Right lung (tissue), 5 donors: ENCODE measurements around the gene KLF6. TPM values are rescaled to one million over a fixed set of nuclear protein-coding genes. Genes with fewer than 3 reads are reported as not detected.

Source experiments
- DNase-seq, 2 donors: peaks; one replicate each; pipeline ENCODE4 v3.0.0-alpha.2; 2013
- polyA plus RNA-seq, 5 donors: library from polyadenylated mRNA; unstranded; fragments of 120-200 nt; gene quantifications; one replicate each; pipeline versions ENCODE4 v1.2.1 to v1.2.3, GENCODE V29; 2013; ENCODE audit warnings: inconsistent platforms in 1 of 5, low replicate concordance in 1 of 5; ENCODE audit not compliant: insufficient read length in 5 of 5, insufficient read depth in 1 of 5

The KLF6 gene
- polyA plus RNA-seq, 5 donors, result 68.0 to 112 (median 92.3) TPM

DNA sequence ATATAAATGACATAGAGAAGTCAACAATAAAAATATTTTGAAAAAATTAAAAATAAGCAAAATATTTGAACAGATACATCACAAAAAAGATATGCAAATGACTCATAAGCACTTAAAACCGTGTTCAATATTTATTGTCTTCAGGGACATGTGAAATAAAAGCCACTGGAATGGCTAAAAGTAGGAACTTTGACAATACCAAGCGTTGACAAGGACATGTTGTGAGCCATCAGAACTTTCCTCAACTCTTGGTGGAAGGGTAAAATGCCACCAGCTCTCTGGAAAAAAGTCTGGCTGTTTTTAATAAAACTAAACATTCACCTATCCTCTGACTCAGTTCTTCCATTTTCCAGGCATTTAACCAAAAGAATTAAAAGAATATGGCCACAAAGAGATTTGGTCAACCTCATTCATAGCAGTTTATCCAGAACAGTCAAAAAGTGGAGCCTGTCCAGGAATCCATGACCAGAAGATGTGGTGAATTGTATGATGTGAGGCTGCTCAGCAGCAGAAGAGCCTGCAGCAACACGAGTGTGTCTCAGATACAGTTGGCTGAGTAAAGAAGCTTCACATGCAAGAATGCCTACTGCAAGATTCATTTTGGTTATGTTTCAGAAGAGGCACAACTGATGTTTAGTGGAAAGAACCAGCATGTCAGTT is 7.1 kb upstream of the KLF6 start:
- no peak for DNase-seq

DNA sequence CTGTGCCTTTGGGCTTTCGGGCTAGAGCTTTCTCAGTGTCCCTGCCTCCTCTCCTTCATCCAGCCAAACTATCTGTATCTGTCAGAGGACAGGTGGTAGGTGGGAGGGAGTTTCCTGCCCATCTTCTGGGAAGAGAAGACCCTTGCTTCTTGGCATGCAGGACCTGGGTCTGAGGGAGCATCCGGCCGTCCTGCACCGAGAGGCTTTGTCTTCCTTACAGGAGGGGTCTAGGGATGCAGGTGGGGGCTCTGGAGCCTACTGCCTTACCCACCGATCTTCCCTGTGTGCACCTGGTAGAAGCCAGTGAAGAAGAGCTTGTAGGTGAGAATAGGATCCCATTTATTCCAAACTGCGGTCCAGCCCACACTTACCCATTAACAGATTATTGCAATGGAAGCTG is 5.8 kb upstream of the KLF6 start:
- no peak for DNase-seq

DNA sequence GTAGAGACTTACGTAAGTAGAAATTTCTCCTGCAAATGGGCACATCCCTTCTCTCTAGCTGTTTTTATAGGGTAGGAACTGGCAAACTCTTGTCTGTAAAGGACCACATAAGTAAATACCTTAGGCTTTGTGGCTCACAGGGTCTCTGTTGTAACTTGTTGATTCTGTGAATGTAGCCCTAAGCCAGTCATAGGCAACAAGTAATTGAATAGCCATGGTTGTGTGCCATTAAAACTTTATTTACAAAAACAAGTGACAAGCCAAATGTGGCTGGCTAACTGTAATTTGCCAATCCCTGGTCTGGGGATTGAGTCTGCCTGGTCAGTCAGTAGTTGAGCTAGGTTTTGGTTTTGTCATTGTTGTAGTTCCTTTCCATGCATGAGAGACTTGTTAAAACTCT is 5.3 kb upstream of the KLF6 start:
- no peak for DNase-seq

DNA sequence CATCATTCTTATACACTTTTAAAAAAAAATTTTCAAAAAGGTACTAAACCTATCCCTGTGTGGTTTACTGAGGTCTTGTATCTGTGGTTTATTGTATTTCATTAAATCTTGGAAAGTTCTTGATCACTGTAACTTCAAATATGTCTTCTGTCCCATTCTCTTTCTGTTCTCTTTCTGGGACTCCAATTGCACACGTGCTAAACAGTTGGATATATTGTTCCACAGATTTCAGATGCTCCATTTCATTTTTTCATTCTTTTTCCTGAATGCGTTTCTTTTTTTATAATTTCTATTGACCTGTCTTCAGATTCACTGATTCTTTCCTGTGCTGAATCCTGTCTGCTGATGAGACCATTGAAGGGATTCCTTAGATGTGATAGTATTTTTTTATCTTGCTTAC is 4.6 kb upstream of the KLF6 start:
- DNase-seq, result no peak

DNA sequence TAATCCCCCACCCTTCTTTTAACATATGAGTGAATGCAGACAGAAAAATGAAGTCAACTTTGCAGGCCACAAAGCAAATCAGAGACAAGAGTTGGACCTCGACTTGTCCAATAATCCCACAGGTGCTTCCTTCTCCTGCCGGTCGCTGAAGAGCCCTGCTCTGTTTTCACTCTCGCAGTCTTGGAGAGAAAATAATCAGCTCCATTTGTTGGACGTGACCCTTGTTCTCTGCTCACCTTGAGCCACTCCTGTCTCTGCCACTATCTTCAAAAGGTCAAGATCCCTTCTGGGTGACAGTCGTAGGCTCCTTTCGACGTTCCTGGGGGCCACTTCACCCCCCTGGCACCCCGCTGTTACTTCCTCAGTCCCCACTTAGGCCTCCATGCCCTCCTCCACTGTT is 2.8 kb upstream of the KLF6 start:
- no peak for DNase-seq

DNA sequence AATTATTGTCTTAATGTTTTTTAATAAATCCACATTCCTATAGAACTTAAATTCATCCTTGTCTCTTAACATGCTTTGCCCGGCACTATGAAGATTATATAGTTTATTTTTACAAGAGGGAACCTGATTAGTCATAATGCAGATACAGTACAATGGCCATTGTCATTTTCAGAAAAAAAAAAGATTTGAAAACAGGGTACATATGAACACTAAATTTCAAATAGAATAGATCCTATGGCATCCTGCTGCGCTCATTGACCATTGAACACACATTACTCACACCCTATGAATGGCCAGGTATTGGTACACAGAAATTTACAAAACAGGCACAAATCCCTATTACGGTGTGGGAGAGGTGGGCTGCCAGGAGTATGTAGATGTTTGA is 2.0 kb upstream of the KLF6 start:
- no peak for DNase-seq

DNA sequence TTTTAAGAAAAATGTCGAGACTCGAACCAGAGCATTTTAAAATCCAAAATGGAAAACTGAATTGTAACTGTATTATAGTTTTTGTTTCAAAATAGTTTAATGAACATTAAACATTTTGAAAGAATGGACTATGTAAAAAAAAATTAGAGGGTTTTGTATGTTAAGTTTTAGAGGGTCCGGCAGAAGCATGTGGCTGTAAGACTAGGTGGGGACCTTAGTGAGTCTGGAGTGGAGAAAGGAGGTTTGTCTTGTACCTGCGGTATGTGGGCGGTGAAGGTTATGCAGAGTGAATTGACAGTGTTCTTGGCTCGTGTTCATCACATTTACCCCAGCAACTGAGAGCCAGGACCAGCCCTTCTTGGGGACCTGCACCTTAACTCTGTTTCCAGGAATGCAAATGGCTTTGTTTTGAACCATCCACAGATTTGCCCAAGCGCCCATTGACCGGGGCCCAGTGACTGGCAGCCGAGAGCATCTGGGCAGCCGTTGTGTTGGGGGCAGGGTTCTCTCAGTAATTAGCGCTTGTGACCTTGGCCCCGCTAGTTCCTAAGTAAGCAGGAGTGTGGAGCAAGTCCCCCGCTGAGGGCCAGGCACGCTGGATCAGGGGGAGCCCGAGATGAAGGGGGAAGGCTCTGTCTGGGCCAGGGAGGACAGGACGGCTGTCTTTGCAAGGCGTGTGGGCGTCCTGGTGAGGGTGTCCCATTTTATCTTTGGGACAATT is 1.4 kb upstream of the KLF6 start:
- DNase-seq, result peak in 1 of 2 donors; percentile 31

DNA sequence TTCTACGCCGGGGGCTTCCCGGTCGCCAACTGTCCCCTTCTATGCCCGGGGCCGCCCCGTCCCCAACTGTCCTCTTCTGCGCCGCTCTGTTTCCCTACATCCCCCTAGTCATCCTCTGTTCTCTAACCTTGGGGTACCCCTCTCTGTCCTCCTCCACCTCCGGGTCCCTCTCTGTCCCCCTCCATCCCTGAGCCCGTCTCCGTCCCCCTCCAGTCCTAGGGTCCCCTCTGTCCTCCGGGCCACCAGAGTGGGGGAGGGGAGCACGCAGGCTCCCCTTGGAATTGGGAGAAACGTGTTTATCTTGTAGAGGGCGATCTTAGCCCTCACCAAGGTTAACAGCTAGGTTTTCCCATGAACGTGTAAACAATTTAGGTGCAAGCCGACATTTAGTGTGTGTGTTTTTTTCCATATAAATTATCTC is 852 bp upstream of the KLF6 start:
- DNase-seq, result peak; percentile 70 to 72

DNA sequence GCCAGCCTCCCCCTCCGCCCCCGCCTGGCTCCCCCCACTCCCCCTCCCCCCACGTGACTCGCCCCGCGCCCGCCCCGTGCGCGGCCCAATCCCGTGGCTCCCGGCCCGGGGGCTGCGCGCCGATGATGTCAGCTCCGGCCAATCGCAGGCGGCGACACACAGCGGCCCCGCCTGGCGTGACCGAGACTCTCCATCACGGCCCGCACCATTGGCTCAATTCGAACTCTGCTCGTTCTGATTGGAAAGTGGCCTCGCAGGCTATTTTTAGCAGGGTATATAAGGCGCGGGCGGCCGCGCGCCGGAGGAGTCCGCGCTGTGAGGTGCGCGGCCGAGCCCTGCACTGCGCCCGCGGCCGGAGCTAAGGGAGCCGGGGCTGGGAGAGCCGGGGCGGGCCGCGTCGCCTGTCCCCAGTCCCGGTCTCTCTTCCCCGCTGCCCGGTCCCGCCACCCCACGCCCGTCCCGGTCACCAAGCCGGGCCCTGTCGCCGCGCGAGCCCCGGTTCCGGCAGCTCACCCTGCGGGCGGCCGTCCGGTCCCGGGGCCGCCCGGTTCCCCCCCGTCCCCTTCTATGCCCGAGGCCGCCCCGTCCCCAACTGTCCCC is 342 bp upstream of the KLF6 start:
- peak; percentile 100 for DNase-seq

DNA sequence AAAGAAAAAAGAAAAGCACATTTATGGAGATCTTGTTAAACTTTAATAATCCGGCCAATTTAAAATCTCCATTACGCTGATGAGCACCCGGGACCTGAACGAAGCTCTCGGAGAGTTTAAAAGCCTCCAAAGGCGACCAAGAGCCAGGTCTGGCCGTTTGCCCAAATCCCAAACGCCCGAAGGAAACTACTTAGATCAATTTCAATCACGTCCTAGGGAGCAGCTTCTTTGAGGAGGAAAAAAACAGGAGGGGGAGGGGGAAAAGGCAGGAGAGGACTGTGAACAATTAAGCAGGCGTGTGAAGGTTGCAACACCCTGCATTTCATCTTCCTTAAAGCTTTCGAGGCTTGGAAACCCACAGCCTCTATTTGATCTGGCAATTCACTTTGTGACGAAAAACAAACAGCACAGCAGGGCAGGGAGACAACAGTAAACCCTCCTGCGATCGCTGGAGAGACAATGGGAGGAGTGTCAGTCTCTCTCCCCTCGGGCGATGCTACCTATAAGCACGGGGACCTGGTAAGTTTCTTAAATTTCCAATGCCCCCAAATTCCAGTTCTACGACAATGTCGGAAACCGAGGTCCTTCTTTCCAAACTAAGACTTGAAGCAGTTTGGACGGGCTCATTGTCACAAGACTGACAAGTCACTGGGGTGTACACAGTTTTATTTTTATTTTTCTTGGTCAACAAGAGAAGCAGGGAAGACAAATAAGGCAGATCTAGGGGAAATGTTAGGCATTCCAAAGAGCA is 1.2 kb downstream of the KLF6 start:
- DNase-seq, result peak; percentile 76 to 80

DNA sequence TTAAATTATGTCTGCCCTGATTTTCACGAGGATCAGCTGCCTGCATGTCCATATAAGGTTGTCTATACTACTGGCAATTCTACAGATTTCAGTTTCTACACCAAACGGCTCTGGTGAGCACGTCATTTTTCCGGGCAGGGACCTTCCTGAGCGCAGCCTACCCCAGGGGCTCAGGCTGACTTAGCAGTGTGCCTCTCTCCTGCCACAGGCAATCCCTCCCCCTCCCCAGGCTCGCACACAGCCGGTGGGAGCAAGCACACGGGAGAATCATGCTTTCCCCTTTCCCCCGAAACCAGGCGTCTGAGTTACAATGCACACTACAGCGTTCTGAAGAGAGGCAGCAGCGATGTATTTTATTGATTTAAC is 1.7 kb downstream of the KLF6 start:
- DNase-seq, result peak in 1 of 2 donors; percentile 75

DNA sequence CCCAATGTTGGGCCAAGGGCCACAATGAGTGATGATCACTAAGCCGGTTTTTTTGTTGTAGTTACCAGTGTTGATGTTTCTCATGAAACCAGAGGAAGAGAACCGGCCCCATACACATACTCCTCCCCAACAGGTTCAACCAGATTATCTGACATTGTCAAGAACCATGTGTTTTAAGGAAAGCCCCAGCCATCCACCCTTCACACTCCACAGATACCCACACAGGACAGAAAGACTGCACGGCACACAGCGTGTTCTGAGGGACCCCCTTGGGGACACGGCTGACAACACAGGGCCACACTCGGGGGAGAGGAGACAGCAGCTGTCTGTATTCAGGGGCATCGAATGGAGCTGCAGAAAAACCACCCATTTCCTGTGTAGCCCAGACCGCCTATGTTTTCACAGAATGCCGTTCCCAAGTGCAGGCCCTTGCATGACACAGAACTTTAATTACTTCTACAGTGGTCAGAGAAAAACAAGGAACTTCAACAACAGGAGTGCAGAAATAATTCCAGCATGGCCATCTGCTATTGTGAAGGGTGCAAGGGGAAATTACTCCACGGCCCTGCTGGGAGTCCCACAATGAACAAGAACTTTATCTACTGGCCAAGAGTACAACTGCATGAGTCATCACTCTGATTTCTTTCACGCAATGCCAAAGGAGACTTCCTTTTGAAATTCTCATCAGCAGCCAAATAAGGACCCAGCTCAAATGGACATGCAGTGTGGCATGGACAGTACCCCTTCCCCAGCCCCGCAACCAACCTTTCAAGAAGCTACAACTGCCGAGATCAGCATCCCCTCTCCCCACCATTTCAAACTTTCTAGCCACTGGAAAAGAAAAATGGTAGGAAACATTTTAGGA is 2.3 kb downstream of the KLF6 start:
- DNase-seq, result peak; percentile 74 to 84

DNA sequence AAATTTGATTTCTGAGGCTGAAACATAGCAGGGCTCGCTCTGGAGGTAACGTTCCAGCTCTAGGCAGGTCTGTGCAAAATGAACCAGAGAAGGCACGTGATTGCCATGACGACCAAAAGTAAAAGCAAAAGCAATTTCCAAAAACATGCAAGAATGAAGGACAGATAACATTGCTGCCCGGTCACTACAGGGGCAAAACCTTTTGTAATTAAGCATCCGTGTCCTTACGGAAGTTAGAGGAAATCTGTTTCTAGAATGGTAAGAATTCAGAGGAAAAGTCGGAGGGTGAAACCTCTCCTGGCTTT is 2.9 kb downstream of the KLF6 start:
- no peak for DNase-seq

DNA sequence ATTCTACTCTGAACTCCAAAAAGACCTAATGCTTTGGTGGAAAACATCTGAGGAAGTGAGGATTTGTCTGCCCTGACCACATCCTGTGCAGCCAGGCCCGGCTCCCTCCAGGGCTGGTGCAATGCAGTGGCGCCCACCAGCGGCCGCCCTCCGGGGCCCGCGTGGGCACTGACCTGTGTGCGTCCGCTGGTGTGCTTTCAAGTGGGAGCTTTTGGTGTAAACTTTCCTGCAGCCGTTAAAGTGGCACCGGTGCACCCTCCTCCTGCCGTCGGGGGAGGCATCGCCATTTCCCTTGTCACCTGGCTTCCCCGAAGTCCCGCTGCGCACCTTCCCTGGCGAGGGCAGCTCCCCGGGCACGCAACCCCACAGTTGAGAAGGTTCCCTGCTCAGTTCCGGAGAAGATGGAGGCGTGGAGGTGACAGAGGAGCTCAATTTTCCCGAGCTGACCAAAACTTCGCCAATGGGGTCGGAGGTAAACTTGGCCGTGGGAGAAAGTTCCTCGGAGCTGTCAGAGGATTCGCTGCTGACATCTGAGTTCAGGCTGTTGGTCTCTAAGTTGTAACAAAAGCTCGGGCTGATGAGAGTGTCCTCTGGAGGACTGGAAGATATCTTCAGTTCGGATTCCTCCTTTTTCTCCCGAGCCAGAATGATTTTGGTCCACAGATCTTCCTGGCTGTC is 3.4 kb downstream of the KLF6 start:
- DNase-seq, result no peak

DNA sequence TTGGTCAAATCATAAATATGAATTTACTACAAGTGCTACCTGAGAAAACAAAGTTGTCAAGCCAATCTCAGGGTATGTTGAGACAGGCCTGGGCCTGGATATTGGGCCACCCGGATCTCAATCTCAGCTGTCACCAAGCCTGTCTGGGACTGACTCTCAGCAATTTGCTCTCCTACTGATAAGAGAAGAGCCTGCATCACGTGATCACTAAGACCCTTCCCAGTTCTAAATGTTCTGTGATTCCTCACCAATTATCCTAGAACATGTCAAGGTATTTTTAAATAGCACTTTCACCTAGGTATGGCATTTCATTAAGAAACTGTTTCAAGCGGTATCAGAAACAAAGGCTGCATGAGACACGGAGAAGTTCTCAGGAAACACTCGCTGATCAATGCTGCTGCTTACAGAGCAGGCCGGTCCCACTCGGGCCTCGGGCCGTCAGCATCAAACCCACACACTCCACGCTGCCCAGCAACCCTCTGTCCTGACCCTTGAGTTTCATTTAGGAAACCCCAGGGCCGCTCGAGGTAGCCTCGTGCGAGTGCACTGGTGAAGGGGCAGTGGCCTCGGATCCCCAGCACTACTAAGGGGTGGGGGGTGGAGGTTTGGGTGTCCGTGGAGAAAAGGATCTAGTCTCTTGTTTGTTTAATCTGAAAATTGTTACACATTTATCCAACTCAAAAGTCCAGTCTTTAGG is 4.1 kb downstream of the KLF6 start:
- no peak for DNase-seq

DNA sequence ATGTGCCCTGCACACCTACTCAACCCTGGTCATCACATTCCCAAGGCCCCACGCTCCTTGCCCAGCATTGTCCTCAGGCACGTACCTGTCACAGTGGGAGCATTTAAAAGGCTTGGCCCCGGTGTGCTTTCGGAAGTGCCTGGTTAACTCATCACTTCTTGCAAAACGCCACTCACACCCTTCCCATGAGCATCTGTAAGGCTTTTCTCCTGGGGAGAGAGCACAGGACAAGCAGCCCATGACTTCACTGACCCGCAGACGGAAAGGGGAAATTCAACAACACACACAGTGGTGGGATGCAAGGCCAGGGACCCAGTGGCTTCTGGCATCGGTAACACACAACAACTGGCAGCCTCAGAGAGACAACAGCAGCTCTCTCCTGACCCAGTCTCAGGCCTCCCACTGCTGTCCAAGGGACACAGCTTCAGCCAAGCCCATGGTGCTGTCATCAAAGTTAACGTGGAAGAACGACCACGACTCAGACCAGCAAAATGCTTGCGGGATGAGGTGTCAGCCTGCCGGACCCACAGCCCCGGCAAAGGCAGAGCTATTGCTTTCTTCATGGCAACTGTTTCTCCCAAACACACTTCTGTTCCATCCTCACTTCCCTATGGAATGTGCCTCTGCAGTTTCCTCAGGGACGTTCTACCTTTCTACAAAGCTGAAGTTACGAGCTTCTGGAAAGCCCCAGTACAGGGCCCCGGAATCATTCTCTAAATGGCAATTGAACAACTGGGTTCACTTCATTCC is 4.8 kb downstream of the KLF6 start:
- DNase-seq, result no peak

DNA sequence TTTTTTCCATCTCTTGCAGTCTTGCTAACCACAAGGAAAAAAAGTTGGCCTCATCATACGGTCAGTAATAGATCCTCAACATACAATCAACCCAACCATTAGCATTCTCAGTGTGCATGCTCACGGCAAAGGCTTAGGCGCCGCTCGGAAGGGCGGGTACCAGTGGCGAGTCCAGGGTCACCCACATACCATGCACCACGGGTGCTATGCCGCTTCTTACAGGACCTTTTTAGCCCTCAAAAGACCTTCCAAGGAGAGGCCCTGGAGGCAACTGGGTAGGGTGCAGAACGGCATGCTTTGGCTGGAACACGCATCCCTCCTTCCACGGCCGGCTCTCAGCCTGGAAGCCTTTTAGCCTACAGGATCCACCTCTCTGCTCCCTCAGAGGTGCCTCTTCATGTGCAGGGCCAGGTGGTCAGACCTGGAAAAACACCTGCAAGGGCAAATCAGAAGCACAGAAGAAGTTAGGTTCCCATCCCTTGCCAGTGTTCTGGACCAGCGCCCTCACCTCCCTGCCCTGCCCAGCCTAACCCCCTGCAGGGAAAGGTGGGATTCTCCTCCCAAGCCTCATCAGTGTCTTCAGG is 5.8 kb downstream of the KLF6 start:
- no peak for DNase-seq

DNA sequence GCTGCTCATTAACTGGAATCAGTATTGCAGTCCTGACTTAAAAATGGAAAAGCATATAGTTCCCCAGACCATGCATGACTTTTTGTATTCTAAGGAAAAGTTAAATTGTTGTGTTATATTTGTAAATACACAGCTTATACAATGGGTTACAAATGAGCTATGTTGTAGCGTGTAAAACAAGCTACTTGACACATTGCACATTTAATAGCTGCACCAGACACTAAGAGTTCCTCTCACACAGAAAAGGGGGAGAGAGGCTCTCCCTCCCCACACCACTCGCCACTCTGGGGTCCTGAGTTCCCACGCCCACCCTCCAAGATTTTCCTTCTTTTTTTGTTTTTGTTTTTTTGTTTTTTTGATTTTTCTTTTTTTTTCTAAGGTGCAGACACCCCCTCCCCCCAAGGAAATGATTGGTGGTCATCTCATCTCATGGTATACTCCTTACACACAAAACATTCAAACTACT is 6.3 kb downstream of the KLF6 start:
- DNase-seq, result no peak

DNA sequence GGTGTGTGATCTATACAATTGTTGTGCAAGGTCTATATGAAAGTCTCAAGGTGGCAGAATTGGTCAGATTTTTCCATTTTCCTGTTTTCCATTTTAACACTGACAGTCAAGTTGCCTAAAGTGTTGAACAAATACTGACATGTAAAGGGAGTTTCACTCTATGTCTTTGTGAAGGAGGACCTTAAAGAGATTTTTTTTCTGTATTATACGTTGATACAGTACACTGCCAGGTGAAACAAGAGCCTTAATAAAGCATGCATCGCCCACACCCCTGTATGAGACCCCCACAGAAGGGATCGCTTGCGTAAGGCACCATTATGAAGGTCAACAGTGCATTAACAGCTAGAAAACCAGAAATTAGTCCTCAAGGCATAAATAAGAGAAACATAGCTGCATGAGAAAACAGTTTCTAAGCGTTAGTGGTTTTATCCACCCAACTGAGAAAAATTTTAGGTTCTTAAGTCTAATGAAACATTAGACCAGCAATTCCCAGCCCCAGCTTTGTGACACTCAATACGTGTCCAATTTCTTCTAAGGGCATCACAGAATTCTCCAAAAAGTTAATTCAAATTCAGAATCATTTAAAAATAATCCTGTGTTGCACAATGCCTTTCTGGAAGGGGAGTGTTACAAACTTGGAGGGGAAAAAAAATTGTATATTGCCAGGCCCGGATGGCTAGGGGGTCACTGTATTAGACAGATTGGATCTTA is 6.9 kb downstream of the KLF6 start:
- peak in 1 of 2 donors; percentile 37 for DNase-seq
